LNCAP (cell line): ENCODE data around the gene ZSWIM4.

Source experiments
- CTCF ChIP-seq: fragments of 450-650 bp; IDR thresholded peaks from 2 replicates; pipeline ENCODE4 v1.5.1; 2017; ENCODE audit warnings: mild to moderate bottlenecking

Gene ZSWIM4

DNA sequence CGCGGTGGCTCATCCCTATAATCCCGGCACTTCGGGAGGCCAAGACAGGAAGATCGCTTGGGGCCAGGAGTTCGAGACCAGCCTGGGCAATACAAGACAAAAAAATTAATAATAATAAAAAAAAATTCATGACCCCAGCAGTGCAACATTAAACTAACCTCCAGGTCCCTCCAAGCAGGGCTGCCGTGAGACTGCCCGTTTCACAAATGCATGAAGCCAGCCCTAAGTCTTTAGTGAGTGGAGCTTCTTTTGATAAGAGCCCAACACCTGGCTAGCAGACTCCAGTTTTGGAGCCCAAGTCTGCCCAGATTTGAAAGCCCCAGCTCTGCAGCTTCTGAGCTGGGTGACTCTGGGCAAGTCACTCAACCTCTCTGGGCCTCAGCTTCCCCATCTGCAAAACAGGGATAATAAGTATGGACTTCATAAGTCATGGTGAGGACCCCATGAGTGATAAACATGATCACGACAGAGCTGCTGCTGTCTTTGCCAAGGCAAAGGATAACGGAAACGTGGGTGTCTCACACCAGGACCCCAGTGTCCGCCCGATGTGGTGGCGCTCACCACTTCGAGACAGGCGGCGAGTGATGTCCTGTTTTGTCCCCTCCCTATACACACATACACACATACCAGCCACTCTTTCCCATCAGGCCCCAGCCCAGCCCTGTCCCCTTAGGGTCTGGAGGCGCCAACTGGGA lies 43.3 kb downstream of the ZSWIM4 start:
- no peak for TF ChIP-seq CTCF

- TF ChIP-seq CTCF, result no peak
Measured at GRCh38 chr19:13839130-13839937, 44.1 kb downstream of the ZSWIM4 start.

GRCh38 chr19:13839938-13840304 lies 44.7 kb downstream of the ZSWIM4 start:
- no peak for TF ChIP-seq CTCF

GRCh38 chr19:13840305-13841085 lies 45.3 kb downstream of the ZSWIM4 start:
- TF ChIP-seq CTCF, result no peak

- TF ChIP-seq CTCF, result no peak
Measured at GRCh38 chr19:13841086-13841961, 46.1 kb downstream of the ZSWIM4 start.

GRCh38 chr19:13841962-13842290 lies 46.7 kb downstream of the ZSWIM4 start:
- no peak for TF ChIP-seq CTCF
